H1 (cell line): ENCODE results near the gene RAB3B. TPM values are rescaled to one million over a fixed set of nuclear protein-coding genes. Genes with fewer than 3 reads are reported as not detected.
A peak's percentile ranks its signal among the peaks of the same experiment; 100 is the strongest.

Experiments
- ATF3 ChIP-seq: IDR thresholded peaks from 2 replicates; pipeline ENCODE4 v1.6.1; 2011; ENCODE audit warnings: low read depth, mild to moderate bottlenecking, low read length; ENCODE audit not compliant: insufficient read depth
- BRCA1 ChIP-seq: IDR thresholded peaks from 2 replicates; pipeline ENCODE4 v1.6.1; 2012; ENCODE audit warnings: low read depth, low read length, improper control_type of control experiment
- CTCF ChIP-seq, 3 experiments: IDR thresholded peaks; 1 replicate in 2 of 3; 2 replicates in 1 of 3; pipeline versions ENCODE4 v1.5.1 to v1.6.1; 2011; ENCODE audit warnings: low read length in 3 of 3, mild to moderate bottlenecking in 3 of 3, inconsistent platforms in 2 of 3, low read depth in 1 of 3, moderate library complexity in 1 of 3; ENCODE audit not compliant: insufficient read depth in 1 of 3; ENCODE audit errors: control extremely low read depth in 1 of 3
- KDM4A ChIP-seq: IDR thresholded peaks from one replicate; pipeline ENCODE4 v1.7.1; 2012; ENCODE audit warnings: low read depth, mild to moderate bottlenecking, moderate library complexity, low read length, inconsistent platforms; ENCODE audit not compliant: severe bottlenecking
- PHF8 ChIP-seq: fragments of 200-600 bp; sonication (generic); conservative IDR thresholded peaks from 2 replicates; pipeline ENCODE4 v1.7.1; 2012; ENCODE audit warnings: low read depth, mild to moderate bottlenecking, inconsistent platforms, low read length, moderate library complexity
- RBBP5 ChIP-seq: IDR thresholded peaks from 2 replicates; pipeline ENCODE4 v1.7.1; 2012; ENCODE audit warnings: low read depth, mild to moderate bottlenecking, inconsistent platforms, low read length, moderate library complexity, borderline replicate concordance
- RNF2 ChIP-seq: fragments of 200-900, 300-1000 bp; sonication (generic); IDR thresholded peaks from 2 replicates; pipeline ENCODE4 v1.7.1; 2016; ENCODE audit warnings: borderline replicate concordance, low read depth, mild to moderate bottlenecking, antibody characterized with exemption, low read length; ENCODE audit not compliant: poor library complexity, severe bottlenecking; ENCODE audit errors: missing control alignments
- RXRA ChIP-seq: IDR thresholded peaks from 2 replicates; pipeline ENCODE4 v1.6.1; 2011; ENCODE audit warnings: low read depth, mild to moderate bottlenecking, low read length, moderate library complexity; ENCODE audit not compliant: insufficient read depth
- SIX5 ChIP-seq: IDR thresholded peaks from 2 replicates; pipeline ENCODE4 v1.6.1; 2011; ENCODE audit warnings: mild to moderate bottlenecking, low read depth, low read length
- TCF12 ChIP-seq: IDR thresholded peaks from 2 replicates; pipeline ENCODE4 v1.6.1; 2011; ENCODE audit warnings: low read depth, mild to moderate bottlenecking, low read length
- TEAD4 ChIP-seq: IDR thresholded peaks from 2 replicates; pipeline ENCODE4 v1.6.1; 2012; ENCODE audit warnings: low read depth, low read length, inconsistent platforms, mixed read lengths
- polyA plus RNA-seq, 7 experiments: library from polyadenylated mRNA; depleted of rRNA in 3 of 7; stranded (reverse) in 5 of 7; unstranded in 2 of 7; fragments of >200 nt in 5 of 7; fragments of 200-250 nt in 2 of 7; gene quantifications; 1 replicate in 5 of 7; 2 replicates in 1 of 7; 4 replicates in 1 of 7; pipeline versions ENCODE4 v1.2.1 to v1.2.3, GENCODE V29; 2011 to 2013; ENCODE audit warnings: missing spikeins in 2 of 7, mixed read lengths in 2 of 7
- total RNA-seq: library from RNA; stranded (reverse); fragmentation: NEBNext Ultra II Directional; extraction: Animal tissue kit (Norgen Biotek cat#: 25700); gene quantifications from 2 replicates; pipeline ENCODE4 v1.2.1, GENCODE V29; 2021

The RAB3B gene
- total and polyA plus RNA-seq, 2 of the 8 experiments (the other 6 are each of a cell fraction or from before 2014, with no cell fraction given) = 12.5 to 36.8 TPM

- no peak for TF ChIP-seq RXRA
- TF ChIP-seq PHF8 = peak; percentile 83
- no peak for TF ChIP-seq BRCA1
- no peak for TF ChIP-seq TCF12
- TF ChIP-seq RBBP5 = peak; percentile 50; the same call in 1 of the 2 replicates
- TF ChIP-seq ATF3 = no peak
- peak; percentile 79 for TF ChIP-seq KDM4A
- TF ChIP-seq SIX5 = no peak
- no peak for TF ChIP-seq CTCF (IDR thresholded peaks at IDR 0.05; ENCODE audit: control extremely low read depth in 1 of 3, insufficient read depth in 1 of 3, low read depth in 1 of 3, low read length in 3 of 3)
- no peak for TF ChIP-seq RNF2
- TF ChIP-seq TEAD4 = no peak
Observed at GRCh38 chr1:51990478-51990965, at the start of gene RAB3B (continued).
